SU-DHL-6 (cell line): ENCODE measurements around the gene DNASE1L2.

Experiments used
- EZH2phosphoT487 ChIP-seq: fragments of 200-600 bp; sonication (generic), shearing (Covaris generic); conservative IDR thresholded peaks from 2 replicates; pipeline ENCODE4 v1.6.1; 2018; ENCODE audit warnings: mild to moderate bottlenecking, antibody characterized with exemption, low read length, moderate library complexity, mixed read lengths
- TF ChIP-seq, protein P1 (sequence below): fragments of 200-600 bp; sonication (generic); IDR thresholded peaks from one replicate; pipeline ENCODE4 v1.5.1; 2017; ENCODE audit warnings: antibody characterized with exemption, mild to moderate bottlenecking, low read length, moderate library complexity; ENCODE audit not compliant: insufficient read depth, poor library complexity, severe bottlenecking

GRCh38 chr16:2233046-2233775, 3.0 kb upstream of the DNASE1L2 start:
- TF ChIP-seq, protein P1, sequence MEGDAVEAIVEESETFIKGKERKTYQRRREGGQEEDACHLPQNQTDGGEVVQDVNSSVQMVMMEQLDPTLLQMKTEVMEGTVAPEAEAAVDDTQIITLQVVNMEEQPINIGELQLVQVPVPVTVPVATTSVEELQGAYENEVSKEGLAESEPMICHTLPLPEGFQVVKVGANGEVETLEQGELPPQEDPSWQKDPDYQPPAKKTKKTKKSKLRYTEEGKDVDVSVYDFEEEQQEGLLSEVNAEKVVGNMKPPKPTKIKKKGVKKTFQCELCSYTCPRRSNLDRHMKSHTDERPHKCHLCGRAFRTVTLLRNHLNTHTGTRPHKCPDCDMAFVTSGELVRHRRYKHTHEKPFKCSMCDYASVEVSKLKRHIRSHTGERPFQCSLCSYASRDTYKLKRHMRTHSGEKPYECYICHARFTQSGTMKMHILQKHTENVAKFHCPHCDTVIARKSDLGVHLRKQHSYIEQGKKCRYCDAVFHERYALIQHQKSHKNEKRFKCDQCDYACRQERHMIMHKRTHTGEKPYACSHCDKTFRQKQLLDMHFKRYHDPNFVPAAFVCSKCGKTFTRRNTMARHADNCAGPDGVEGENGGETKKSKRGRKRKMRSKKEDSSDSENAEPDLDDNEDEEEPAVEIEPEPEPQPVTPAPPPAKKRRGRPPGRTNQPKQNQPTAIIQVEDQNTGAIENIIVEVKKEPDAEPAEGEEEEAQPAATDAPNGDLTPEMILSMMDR: no peak
- TF ChIP-seq EZH2phosphoT487: no peak
